ENCODE data around the gene NUP42.

NUP42 gene

DNA sequence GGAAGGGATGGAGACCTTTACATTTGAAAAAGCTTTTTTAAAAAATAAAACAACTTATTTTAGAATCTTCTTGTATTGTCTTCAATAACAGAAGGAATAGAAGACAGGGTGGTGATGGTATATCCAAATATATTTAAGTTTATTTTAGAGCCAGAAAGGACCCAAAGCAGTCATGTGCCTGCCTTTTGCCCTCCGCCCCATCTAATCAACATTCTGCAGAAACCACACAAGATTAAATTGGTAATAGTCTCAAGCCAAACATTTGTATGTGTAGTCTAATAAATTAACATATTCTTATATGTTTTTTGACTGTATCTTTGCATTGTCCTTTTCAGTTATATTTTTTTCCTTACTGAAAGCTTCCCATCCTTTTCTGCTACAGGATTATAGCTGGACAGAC, 16.5 kb upstream of the NUP42 start:
- Histone ChIP-seq H3K36me3 (ENCODE audit: control insufficient read depth in 1 of 2, insufficient read depth in 2 of 2, low read length in 2 of 2) (peaks cover 2% of the 10 kb centered on the region in 2 experiments), H3K4me2 (ENCODE audit: low read length) (no peak overlapping the region), H3K27me3 (ENCODE audit: insufficient read depth, low read length) (no peaks in the 10 kb centered on the region), H3K79me2 (ENCODE audit: control insufficient read depth, insufficient read depth, low read length, poor library complexity) (no peaks in the 10 kb centered on the region), H3K14ac (ENCODE audit: low read length) (no peak overlapping the region), H3K27ac (ENCODE audit: low read depth, low read length) (no peak overlapping the region), H2BK12ac (ENCODE audit: low read length) (no peak overlapping the region), H3K9me3 (ENCODE audit: insufficient read depth, low read depth, low read length) (no peaks in the 10 kb centered on the region), H3K4ac (ENCODE audit: low read depth, low read length) (no peak overlapping the region), H3K18ac (ENCODE audit: low read length) (no peak overlapping the region), H3K4me1 (ENCODE audit: control insufficient read depth in 1 of 2, insufficient read depth in 2 of 2, low read length in 2 of 2) (no peaks in the 10 kb centered on the region), H4K8ac (ENCODE audit: low read depth, low read length) (no peak overlapping the region), H4K91ac (ENCODE audit: low read depth, low read length) (no peak overlapping the region), H2AFZ (ENCODE audit: insufficient read depth, low read length, poor library complexity) (no peak overlapping the region), H3K4me3 (ENCODE audit: low read depth, low read length) (no peak overlapping the region), H3K79me1 (ENCODE audit: low read length) (no peaks in the 10 kb centered on the region), H3K9ac (ENCODE audit: low read length) (no peak overlapping the region), H3K23ac (ENCODE audit: low read length) (no peak overlapping the region), H2BK5ac (ENCODE audit: low read depth, low read length, poor library complexity) (no peak overlapping the region), H2AK5ac (ENCODE audit: low read length) (no peak overlapping the region), H2BK120ac (ENCODE audit: insufficient read depth, low read length, poor library complexity) (no peak overlapping the region), H4K12ac (ENCODE audit: low read depth, low read length) (no peak overlapping the region)
- DNase-seq: no peak
- WGBS (ENCODE audit: extremely low coverage, insufficient coverage, insufficient read length): no CpG with 5 or more reads among the region's 1 CpG

DNA sequence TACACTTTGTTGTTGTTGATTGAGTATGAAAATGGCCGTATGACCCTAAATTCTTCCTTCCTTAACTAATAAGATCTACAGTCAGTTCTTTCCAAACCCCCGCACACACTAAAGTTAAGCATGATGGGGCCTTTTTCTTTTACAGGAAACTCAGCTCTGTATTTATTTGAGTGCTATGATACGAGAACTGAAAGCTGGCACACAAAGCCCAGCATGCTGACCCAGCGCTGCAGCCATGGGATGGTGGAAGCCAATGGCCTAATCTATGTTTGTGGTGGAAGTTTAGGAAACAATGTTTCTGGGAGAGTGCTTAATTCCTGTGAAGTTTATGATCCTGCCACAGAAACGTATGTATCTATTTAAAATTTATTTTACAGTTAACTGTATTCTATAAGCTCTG, 14.2 kb upstream of the NUP42 start:
- no peaks in the 10 kb centered on the region for H3K4me1 ChIP-seq (ENCODE audit: control insufficient read depth in 1 of 2, insufficient read depth in 2 of 2, low read length in 2 of 2)
- H2BK120ac ChIP-seq (ENCODE audit: insufficient read depth, low read length, poor library complexity): no peak overlapping the region
- no peak overlapping the region for H2AK5ac ChIP-seq (ENCODE audit: low read length)
- H3K27me3 ChIP-seq (ENCODE audit: insufficient read depth, low read length): no peaks in the 10 kb centered on the region
- no peak overlapping the region for H3K23ac ChIP-seq (ENCODE audit: low read length)
- no peak overlapping the region for H3K4me2 ChIP-seq (ENCODE audit: low read length)
- H4K91ac ChIP-seq (ENCODE audit: low read depth, low read length): no peak overlapping the region
- H3K27ac ChIP-seq (ENCODE audit: low read depth, low read length): no peak overlapping the region
- H4K8ac ChIP-seq (ENCODE audit: low read depth, low read length): no peak overlapping the region
- no peak overlapping the region for H3K4me3 ChIP-seq (ENCODE audit: low read depth, low read length)
- no peak overlapping the region for H4K12ac ChIP-seq (ENCODE audit: low read depth, low read length)
- H3K79me1 ChIP-seq (ENCODE audit: low read length): no peaks in the 10 kb centered on the region
- no peaks in the 10 kb centered on the region for H3K9me3 ChIP-seq (ENCODE audit: insufficient read depth, low read depth, low read length)
- no peak overlapping the region for H2BK5ac ChIP-seq (ENCODE audit: low read depth, low read length, poor library complexity)
- no peak overlapping the region for H3K18ac ChIP-seq (ENCODE audit: low read length)
- DNase-seq: no peak
- no CpG with 5 or more reads among the region's 5 CpGs for WGBS (ENCODE audit: extremely low coverage, insufficient coverage, insufficient read length)
- H2AFZ ChIP-seq (ENCODE audit: insufficient read depth, low read length, poor library complexity): no peak overlapping the region
- H3K14ac ChIP-seq (ENCODE audit: low read length): no peak overlapping the region
- peaks cover 2% of the 10 kb centered on the region in 2 experiments for H3K36me3 ChIP-seq (ENCODE audit: control insufficient read depth in 1 of 2, insufficient read depth in 2 of 2, low read length in 2 of 2)
- H3K4ac ChIP-seq (ENCODE audit: low read depth, low read length): no peak overlapping the region
- H2BK12ac ChIP-seq (ENCODE audit: low read length): no peak overlapping the region
- no peak overlapping the region for H3K9ac ChIP-seq (ENCODE audit: low read length)
- no peaks in the 10 kb centered on the region for H3K79me2 ChIP-seq (ENCODE audit: control insufficient read depth, insufficient read depth, low read length, poor library complexity)

DNA sequence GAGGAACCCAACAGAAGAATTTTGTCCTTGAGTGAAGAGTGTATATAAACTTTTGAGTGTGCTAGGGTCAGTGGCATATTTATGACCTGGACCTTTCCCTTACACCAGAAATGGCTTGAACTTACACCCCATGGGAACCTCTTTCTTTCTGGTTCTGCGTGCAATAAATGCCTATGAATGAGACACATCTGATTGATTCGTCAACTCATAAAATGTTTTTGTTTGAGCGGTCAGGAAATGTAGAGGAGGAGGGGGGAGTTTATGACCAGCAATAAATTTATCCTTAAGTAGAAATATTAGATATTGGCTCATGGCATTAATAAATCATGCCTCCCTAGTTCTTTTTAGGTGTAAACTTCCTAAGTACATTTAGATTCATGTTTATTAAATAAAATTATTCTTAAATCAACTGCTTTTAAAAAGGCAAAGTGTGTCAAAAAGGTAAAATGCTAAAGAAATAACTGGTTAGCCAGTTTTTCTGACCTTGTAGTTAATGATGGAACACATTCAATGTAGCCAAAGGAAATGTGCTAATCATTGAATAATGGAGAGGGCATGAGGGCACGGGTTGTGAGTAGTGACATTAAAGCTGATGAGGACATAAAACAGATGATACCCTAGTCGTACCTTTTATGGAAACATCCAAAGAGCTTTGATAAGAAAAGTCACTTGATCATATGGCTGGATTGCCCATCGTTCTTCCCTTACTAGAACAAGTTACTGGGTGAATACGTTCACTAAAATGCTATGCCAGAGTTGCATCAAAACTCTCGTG, 13.6 kb upstream of the NUP42 start:
- Histone ChIP-seq H3K27me3 (ENCODE audit: insufficient read depth, low read length) (no peaks in the 10 kb centered on the region), H3K9ac (ENCODE audit: low read length) (no peak overlapping the region), H3K4me3 (ENCODE audit: low read depth, low read length) (no peak overlapping the region), H3K4ac (ENCODE audit: low read depth, low read length) (no peak overlapping the region), H2AFZ (ENCODE audit: insufficient read depth, low read length, poor library complexity) (no peak overlapping the region), H4K8ac (ENCODE audit: low read depth, low read length) (no peak overlapping the region), H2BK12ac (ENCODE audit: low read length) (no peak overlapping the region), H4K12ac (ENCODE audit: low read depth, low read length) (no peak overlapping the region), H3K18ac (ENCODE audit: low read length) (no peak overlapping the region), H2AK5ac (ENCODE audit: low read length) (no peak overlapping the region), H4K91ac (ENCODE audit: low read depth, low read length) (no peak overlapping the region), H3K79me2 (ENCODE audit: control insufficient read depth, insufficient read depth, low read length, poor library complexity) (no peaks in the 10 kb centered on the region), H3K36me3 (ENCODE audit: control insufficient read depth in 1 of 2, insufficient read depth in 2 of 2, low read length in 2 of 2) (peaks cover 2% of the 10 kb centered on the region in 2 experiments), H3K23ac (ENCODE audit: low read length) (no peak overlapping the region), H3K27ac (ENCODE audit: low read depth, low read length) (no peak overlapping the region), H3K14ac (ENCODE audit: low read length) (no peak overlapping the region), H3K4me1 (ENCODE audit: control insufficient read depth in 1 of 2, insufficient read depth in 2 of 2, low read length in 2 of 2) (no peaks in the 10 kb centered on the region), H3K79me1 (ENCODE audit: low read length) (no peaks in the 10 kb centered on the region), H2BK5ac (ENCODE audit: low read depth, low read length, poor library complexity) (no peak overlapping the region), H3K4me2 (ENCODE audit: low read length) (no peak overlapping the region), H3K9me3 (ENCODE audit: insufficient read depth, low read depth, low read length) (no peaks in the 10 kb centered on the region), H2BK120ac (ENCODE audit: insufficient read depth, low read length, poor library complexity) (no peak overlapping the region)
- DNase-seq: no peak
- no CpG with 5 or more reads among the region's 8 CpGs for WGBS (ENCODE audit: extremely low coverage, insufficient coverage, insufficient read length)

DNA sequence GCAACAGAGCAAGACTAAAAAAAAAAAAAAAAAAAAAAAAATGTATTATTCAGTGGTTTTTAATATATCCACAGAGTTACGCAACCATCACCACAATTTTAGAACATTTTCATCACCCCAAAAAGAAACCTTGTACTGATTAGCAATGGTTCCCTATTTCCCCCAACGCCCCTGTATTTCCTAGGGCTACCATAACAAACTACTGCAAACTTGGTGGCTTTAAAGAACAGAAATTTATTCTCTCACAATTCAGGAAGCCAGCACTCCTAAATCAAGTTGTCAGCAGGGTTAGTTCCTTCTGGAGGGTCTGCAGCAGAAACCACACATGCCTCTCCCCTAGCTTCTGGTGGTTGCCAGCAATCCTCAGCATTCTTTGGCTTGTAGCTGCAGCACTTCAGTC, 5.9 kb upstream of the NUP42 start:
- Histone ChIP-seq H3K9ac (ENCODE audit: low read length) (no peak overlapping the region), H3K18ac (ENCODE audit: low read length) (no peak overlapping the region), H3K9me3 (ENCODE audit: insufficient read depth, low read depth, low read length) (no peaks in the 10 kb centered on the region), H3K4me2 (ENCODE audit: low read length) (no peak overlapping the region), H3K27me3 (ENCODE audit: insufficient read depth, low read length) (no peaks in the 10 kb centered on the region), H3K4me1 (ENCODE audit: control insufficient read depth in 1 of 2, insufficient read depth in 2 of 2, low read length in 2 of 2) (no peaks in the 10 kb centered on the region), H4K8ac (ENCODE audit: low read depth, low read length) (no peak overlapping the region), H2AK5ac (ENCODE audit: low read length) (no peak overlapping the region), H4K91ac (ENCODE audit: low read depth, low read length) (no peak overlapping the region), H4K12ac (ENCODE audit: low read depth, low read length) (no peak overlapping the region), H3K14ac (ENCODE audit: low read length) (no peak overlapping the region), H2BK12ac (ENCODE audit: low read length) (no peak overlapping the region), H2AFZ (ENCODE audit: insufficient read depth, low read length, poor library complexity) (no peak overlapping the region), H2BK5ac (ENCODE audit: low read depth, low read length, poor library complexity) (no peak overlapping the region), H3K4ac (ENCODE audit: low read depth, low read length) (no peak overlapping the region), H3K79me1 (ENCODE audit: low read length) (no peaks in the 10 kb centered on the region), H3K4me3 (ENCODE audit: low read depth, low read length) (no peak overlapping the region), H2BK120ac (ENCODE audit: insufficient read depth, low read length, poor library complexity) (no peak overlapping the region), H3K27ac (ENCODE audit: low read depth, low read length) (no peak overlapping the region), H3K36me3 (ENCODE audit: control insufficient read depth in 1 of 2, insufficient read depth in 2 of 2, low read length in 2 of 2) (no peaks in the 10 kb centered on the region), H3K79me2 (ENCODE audit: control insufficient read depth, insufficient read depth, low read length, poor library complexity) (no peaks in the 10 kb centered on the region), H3K23ac (ENCODE audit: low read length) (no peak overlapping the region)
- no CpG with 5 or more reads among the region's 2 CpGs for WGBS (ENCODE audit: extremely low coverage, insufficient coverage, insufficient read length)
- DNase-seq: no peak

Data from trophoblast cell (in vitro differentiated cells and primary cell).